Endothelial cell of umbilical vein (primary cell): ENCODE data around the gene ADGRG1. TPM values are rescaled to one million over a fixed set of nuclear protein-coding genes. Genes with fewer than 3 reads are reported as not detected.

ENCODE experiments used
- BruUV-seq: library from RNA; stranded (reverse); fragments of 400-500 nt; replicated peaks from 2 replicates; lab custom pipeline; 2021; lab: Mats Ljungman, UMichigan
- CTCF ChIA-PET: fragments of 300-600, 350-600 bp; sonication (Branson Sonifier 250); formaldehyde crosslinking; loops from one replicate; lab custom pipeline; 2021; ENCODE audit warnings: antibody characterized with exemption, inconsistent platforms; lab: Charles Lee
- POLR2A ChIA-PET: fragments of 300-600, 350-600 bp; sonication (Branson Sonifier 250); formaldehyde crosslinking; loops from one replicate; lab custom pipeline; 2021; ENCODE audit warnings: antibody characterized with exemption, inconsistent platforms; lab: Charles Lee
- DNase-seq: peaks from one replicate; pipeline ENCODE4 v3.0.0-alpha.2; 2011; ENCODE audit warnings: low read depth, low spot score
- FAIRE-seq: peaks from 2 replicates; lab custom pipeline; 2011; peaks lifted over from hg19 to GRCh38; lab: Jason Lieb, UNC
- H2AFZ ChIP-seq: 2 replicates; pipeline ENCODE4 v1.6.0; 2012; ENCODE audit warnings: low read depth, low read length, control low read depth, inconsistent platforms
- H3K27ac ChIP-seq: 2 replicates; pipeline ENCODE4 v1.5.1; 2011; ENCODE audit warnings: low read depth, mild to moderate bottlenecking, control low read depth, low read length, moderate library complexity; ENCODE audit not compliant: insufficient read depth
- H3K27me3 ChIP-seq, 2 experiments: 2 replicates each; pipeline versions ENCODE4 v1.6.0 to v1.6.1; 2011; ENCODE audit warnings: low read length in 2 of 2, mixed read lengths in 1 of 2; ENCODE audit not compliant: control insufficient read depth in 2 of 2, insufficient read depth in 2 of 2
- H3K36me3 ChIP-seq, 2 experiments: 2 replicates in 1 of 2; 3 replicates in 1 of 2; pipeline ENCODE4 v1.5.1; 2011; ENCODE audit warnings: low read length in 2 of 2, mild to moderate bottlenecking in 1 of 2, moderate library complexity in 1 of 2; ENCODE audit not compliant: control insufficient read depth in 2 of 2, insufficient read depth in 2 of 2; ENCODE audit errors: extremely low read depth in 1 of 2
- H3K4me1 ChIP-seq: 3 replicates; pipeline ENCODE4 v1.5.1; 2011; ENCODE audit warnings: mild to moderate bottlenecking, low read length; ENCODE audit not compliant: control insufficient read depth, insufficient read depth; ENCODE audit errors: extremely low read depth
- H3K4me2 ChIP-seq: 2 replicates; pipeline ENCODE4 v1.6.1; 2011; ENCODE audit warnings: low read length, control low read depth, mixed read lengths; ENCODE audit not compliant: insufficient read depth
- H3K4me3 ChIP-seq, 3 experiments: fragments of 200-600 bp in 1 of 3; sonication (generic), shearing (Covaris generic) in 1 of 3; replicated peaks in 1 of 3; 2 replicates each; pipeline ENCODE4 v1.5.1; 2011 to 2016; ENCODE audit warnings: control low read depth in 3 of 3, low read length in 3 of 3, mild to moderate bottlenecking in 2 of 3, inconsistent platforms in 1 of 3, low read depth in 1 of 3, moderate library complexity in 1 of 3; ENCODE audit not compliant: insufficient read depth in 1 of 3
- H3K79me2 ChIP-seq: 2 replicates; pipeline ENCODE4 v1.6.0; 2012; ENCODE audit warnings: low read length, inconsistent platforms; ENCODE audit not compliant: control insufficient read depth, insufficient read depth
- H3K9ac ChIP-seq: replicated peaks from 2 replicates; pipeline ENCODE3; 2011; ENCODE audit warnings: low read length, control low read depth; ENCODE audit not compliant: insufficient read depth; ENCODE audit errors: extremely low read depth
- H3K9me1 ChIP-seq: replicated peaks from 3 replicates; pipeline ENCODE4 v1.6.0; 2011; ENCODE audit warnings: mild to moderate bottlenecking, low read length; ENCODE audit not compliant: control insufficient read depth, insufficient read depth; ENCODE audit errors: extremely low read depth
- H3K9me3 ChIP-seq: replicated peaks from 2 replicates; pipeline ENCODE4 v1.5.1; 2012; ENCODE audit warnings: low read length, inconsistent platforms; ENCODE audit not compliant: control insufficient read depth, insufficient read depth
- H4K20me1 ChIP-seq: replicated peaks from 2 replicates; pipeline ENCODE3; 2011; ENCODE audit warnings: mild to moderate bottlenecking, low read length; ENCODE audit not compliant: control insufficient read depth, insufficient read depth; ENCODE audit errors: extremely low read depth
- EZH2 ChIP-seq: IDR thresholded peaks from 2 replicates; pipeline ENCODE4 v1.6.1; 2012; ENCODE audit warnings: borderline replicate concordance, low read depth, mild to moderate bottlenecking, moderate library complexity, low read length, inconsistent platforms; ENCODE audit not compliant: severe bottlenecking
- FOS ChIP-seq: IDR thresholded peaks from 2 replicates; pipeline ENCODE4 v1.6.1; 2011; ENCODE audit warnings: mild to moderate bottlenecking, low read length, moderate library complexity, borderline replicate concordance; ENCODE audit not compliant: insufficient read depth
- GATA2 ChIP-seq: IDR thresholded peaks from 2 replicates; pipeline ENCODE4 v1.7.0; 2011; ENCODE audit warnings: low read depth, mild to moderate bottlenecking, moderate library complexity, mixed read lengths, low read length; ENCODE audit not compliant: insufficient read length, insufficient read depth
- JUN ChIP-seq: IDR thresholded peaks from 2 replicates; pipeline ENCODE4 v1.6.1; 2011; ENCODE audit warnings: borderline replicate concordance, low read depth; ENCODE audit not compliant: insufficient read length, insufficient read depth
- MYC ChIP-seq: IDR thresholded peaks from one replicate; pipeline ENCODE4 v1.6.1; 2011; ENCODE audit warnings: mild to moderate bottlenecking, low read depth, low read length
- POLR2A ChIP-seq: IDR thresholded peaks from 2 replicates; pipeline ENCODE4 v1.6.1; 2012; ENCODE audit warnings: low read depth, mild to moderate bottlenecking, control low read depth, low read length
- POLR2AphosphoS5 ChIP-seq: IDR thresholded peaks from 2 replicates; pipeline ENCODE4 v1.6.1; 2012; ENCODE audit warnings: low read depth, mild to moderate bottlenecking, control low read depth, low read length, moderate library complexity; ENCODE audit not compliant: insufficient read depth
- dilution Hi-C: fragments of 300-500 bp; cut with MboI; formaldehyde crosslinking; loops from one replicate; pipeline ENCODE4 v1.15.0; 2019; ENCODE audit warnings: low sequenced_read_pairs; ENCODE audit not compliant: extremely low pct_ligation_motif_present
- intact Hi-C: fragments of 100-400 bp; cut with micrococcal nuclease; formaldehyde crosslinking; loops from one replicate; pipeline ENCODE4 v1.10.0; 2022
- polyA plus RNA-seq, 4 experiments: library from polyadenylated mRNA; depleted of rRNA in 3 of 4; stranded (reverse) in 3 of 4; unstranded in 1 of 4; fragments of >200 nt; gene quantifications; 2 replicates each; pipeline versions ENCODE4 v1.2.1 to v1.2.3, GENCODE V29; 2011 to 2012; ENCODE audit warnings: missing spikeins in 1 of 4
- total RNA-seq: library from RNA; stranded (reverse); gene quantifications from 2 replicates; pipeline ENCODE4 v1.2.3, GENCODE V29; 2021
- TF ChIP-seq, protein P1 (sequence below): IDR thresholded peaks from 2 replicates; pipeline ENCODE4 v1.6.1; 2011; ENCODE audit not compliant: insufficient read depth, insufficient read length
- TF ChIP-seq, protein P2 (sequence below), 2 donors: IDR thresholded peaks; 1 replicate in 1 of 2; 2 replicates in 1 of 2; pipeline ENCODE4 v1.5.1; 2011; ENCODE audit warnings: low read length in 2 of 2, mild to moderate bottlenecking in 2 of 2, moderate library complexity in 2 of 2, control low read depth in 1 of 2, inconsistent platforms in 1 of 2, low read depth in 1 of 2; ENCODE audit not compliant: insufficient read depth in 1 of 2; ENCODE audit errors: extremely low read depth in 1 of 2

The ADGRG1 gene
- total and polyA plus RNA-seq, 2 donors (not counting 3 experiments of a cell fraction or from before 2014, with no cell fraction given) = 45.6 to 92.5 TPM

DNA sequence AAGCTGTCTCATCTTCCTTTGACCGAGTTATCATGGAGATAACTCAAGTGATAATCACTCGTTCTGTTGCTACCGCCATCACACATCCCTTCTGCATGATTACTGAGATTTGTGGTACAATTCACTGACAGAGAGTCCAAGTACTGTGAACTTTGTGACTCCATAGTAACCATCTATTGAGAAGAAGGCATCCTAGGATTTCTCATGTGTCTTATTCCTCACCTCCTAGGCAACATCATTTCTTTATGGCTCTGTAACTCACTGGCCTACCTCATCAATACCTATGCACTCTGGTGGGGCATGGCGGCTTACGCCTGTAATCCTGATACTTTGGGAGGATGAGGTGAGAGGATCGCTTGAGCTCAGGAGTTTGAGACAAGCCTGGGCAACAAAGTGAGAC lies 85.6 kb downstream of the ADGRG1 start:
- dilution Hi-C loops = no loop called here
- H3K27ac ChIP-seq = no peak overlapping the region
- TF ChIP-seq MYC = no peak
- no peak for TF ChIP-seq POLR2AphosphoS5
- no peak for TF ChIP-seq FOS
- TF ChIP-seq, protein P1, sequence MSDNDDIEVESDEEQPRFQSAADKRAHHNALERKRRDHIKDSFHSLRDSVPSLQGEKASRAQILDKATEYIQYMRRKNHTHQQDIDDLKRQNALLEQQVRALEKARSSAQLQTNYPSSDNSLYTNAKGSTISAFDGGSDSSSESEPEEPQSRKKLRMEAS = no peak
- TF ChIP-seq, protein P2, sequence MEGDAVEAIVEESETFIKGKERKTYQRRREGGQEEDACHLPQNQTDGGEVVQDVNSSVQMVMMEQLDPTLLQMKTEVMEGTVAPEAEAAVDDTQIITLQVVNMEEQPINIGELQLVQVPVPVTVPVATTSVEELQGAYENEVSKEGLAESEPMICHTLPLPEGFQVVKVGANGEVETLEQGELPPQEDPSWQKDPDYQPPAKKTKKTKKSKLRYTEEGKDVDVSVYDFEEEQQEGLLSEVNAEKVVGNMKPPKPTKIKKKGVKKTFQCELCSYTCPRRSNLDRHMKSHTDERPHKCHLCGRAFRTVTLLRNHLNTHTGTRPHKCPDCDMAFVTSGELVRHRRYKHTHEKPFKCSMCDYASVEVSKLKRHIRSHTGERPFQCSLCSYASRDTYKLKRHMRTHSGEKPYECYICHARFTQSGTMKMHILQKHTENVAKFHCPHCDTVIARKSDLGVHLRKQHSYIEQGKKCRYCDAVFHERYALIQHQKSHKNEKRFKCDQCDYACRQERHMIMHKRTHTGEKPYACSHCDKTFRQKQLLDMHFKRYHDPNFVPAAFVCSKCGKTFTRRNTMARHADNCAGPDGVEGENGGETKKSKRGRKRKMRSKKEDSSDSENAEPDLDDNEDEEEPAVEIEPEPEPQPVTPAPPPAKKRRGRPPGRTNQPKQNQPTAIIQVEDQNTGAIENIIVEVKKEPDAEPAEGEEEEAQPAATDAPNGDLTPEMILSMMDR (IDR thresholded peaks at IDR 0.05; ENCODE audit: extremely low read depth in 1 of 2, insufficient read depth in 1 of 2, low read depth in 1 of 2, low read length in 2 of 2) = no peak
- TF ChIP-seq JUN = no peak
- TF ChIP-seq EZH2 = no peak
- TF ChIP-seq GATA2 = no peak
- no peak for TF ChIP-seq POLR2A
- intact Hi-C loops = no loop called here
- POLR2A ChIA-PET = no interaction called here
- no peaks in the 10 kb centered on the region for H3K9me1 ChIP-seq
- H3K4me1 ChIP-seq = no peaks in the 10 kb centered on the region
- no peak overlapping the region for H3K9ac ChIP-seq
- peaks cover 20 to 34% of the 10 kb centered on the region in 2 experiments for H3K27me3 ChIP-seq
- H4K20me1 ChIP-seq = no peaks in the 10 kb centered on the region
- CTCF ChIA-PET = interaction anchor here (1.2 to 3.3 kb wide), 4 partner anchors 9 to 138 kb away, joined by 5 to 21 read pairs (median 11); no protein-coding TSS in a partner anchor
- H3K79me2 ChIP-seq = no peaks in the 10 kb centered on the region
- no peak overlapping the region for H3K4me2 ChIP-seq
- no peak overlapping the region for H2AFZ ChIP-seq
- H3K36me3 ChIP-seq = no peaks in the 10 kb centered on the region
- H3K9me3 ChIP-seq = no peaks in the 10 kb centered on the region
- BruUV-seq = no TSS peak
- H3K4me3 ChIP-seq = no peak overlapping the region
- FAIRE-seq (no peak), DNase-seq (no peak)

Other genes with a start within 250 kb of the ADGRG1 start
- gene CCL17, start 223.9 kb upstream of the ADGRG1 start, total RNA-seq = not detected in 2 replicates
- gene CCL17, start 223.9 kb upstream of the ADGRG1 start, polyA plus RNA-seq = not detected in 2 replicates
- gene CIAPIN1, start 181.2 kb upstream of the ADGRG1 start, total RNA-seq = 70.9 and 77.9 TPM in 2 replicates
- gene CIAPIN1, start 181.2 kb upstream of the ADGRG1 start, polyA plus RNA-seq = 70.7 and 74.6 TPM in 2 replicates
- gene COQ9, start 181.2 kb upstream of the ADGRG1 start, total RNA-seq = 42.1 and 42.5 TPM in 2 replicates
- 78.3 and 83.6 TPM in 2 replicates for gene COQ9, start 181.2 kb upstream of the ADGRG1 start, polyA plus RNA-seq
- 60.2 and 65.2 TPM in 2 replicates for gene POLR2C, start 166.0 kb upstream of the ADGRG1 start, total RNA-seq
- 115 and 129 TPM in 2 replicates for gene POLR2C, start 166.0 kb upstream of the ADGRG1 start, polyA plus RNA-seq
- gene DOK4, start 142.1 kb upstream of the ADGRG1 start, total RNA-seq = 22.3 and 24.4 TPM in 2 replicates
- 22.5 and 23.4 TPM in 2 replicates for gene DOK4, start 142.1 kb upstream of the ADGRG1 start, polyA plus RNA-seq
- gene CCDC102A, start 92.1 kb upstream of the ADGRG1 start, total RNA-seq = 6.6 and 7.8 TPM in 2 replicates
- 12.0 and 12.2 TPM in 2 replicates for gene CCDC102A, start 92.1 kb upstream of the ADGRG1 start, polyA plus RNA-seq
- not detected in 2 replicates for gene ADGRG5, start 86.0 kb upstream of the ADGRG1 start, total RNA-seq
- not detected in 2 replicates for gene ADGRG5, start 86.0 kb upstream of the ADGRG1 start, polyA plus RNA-seq
- gene ADGRG3, start 39.7 kb downstream of the ADGRG1 start, total RNA-seq = not detected in 2 replicates
- gene ADGRG3, start 39.7 kb downstream of the ADGRG1 start, polyA plus RNA-seq = not detected in 2 replicates
- gene DRC7, start 66.2 kb downstream of the ADGRG1 start, total RNA-seq = 0.13 TPM in 1 of 2 replicates, not detected in the other
- 0.13 and 0.77 TPM in 2 replicates for gene DRC7, start 66.2 kb downstream of the ADGRG1 start, polyA plus RNA-seq
- gene KATNB1, start 107.1 kb downstream of the ADGRG1 start, total RNA-seq = 25.9 and 28.6 TPM in 2 replicates
- 35.9 and 43.9 TPM in 2 replicates for gene KATNB1, start 107.1 kb downstream of the ADGRG1 start, polyA plus RNA-seq
- gene KIFC3, start 173.9 kb downstream of the ADGRG1 start, total RNA-seq = 56.7 and 62.2 TPM in 2 replicates
- 36.3 and 38.1 TPM in 2 replicates for gene KIFC3, start 173.9 kb downstream of the ADGRG1 start, polyA plus RNA-seq